Loucy (cell line): ENCODE measurements around the gene PAXX.

Source experiments
- H2AFZ ChIP-seq: fragments of 200-600 bp; sonication (generic); 2 replicates; pipeline ENCODE4 v1.6.0; 2016; ENCODE audit warnings: antibody characterized with exemption, mild to moderate bottlenecking, low read length, moderate library complexity
- H3F3A ChIP-seq: fragments of 200-600 bp; 2 replicates; pipeline ENCODE4 v1.6.0; 2016; ENCODE audit warnings: antibody characterized with exemption, low read depth, mild to moderate bottlenecking
- H3K27me3 ChIP-seq: fragments of 200-600 bp; sonication (generic); 2 replicates; pipeline ENCODE4 v1.6.1; 2014; ENCODE audit warnings: low read length, mild to moderate bottlenecking; ENCODE audit not compliant: insufficient read depth, poor library complexity, severe bottlenecking
- H3K36me3 ChIP-seq: fragments of 200-600 bp; sonication (generic); 2 replicates; pipeline ENCODE4 v1.6.1; 2016; ENCODE audit warnings: low read length; ENCODE audit not compliant: insufficient read depth
- H3K4me1 ChIP-seq: fragments of 200-600 bp; sonication (generic); 2 replicates; pipeline ENCODE4 v1.5.1; 2014; ENCODE audit warnings: low read length, mild to moderate bottlenecking; ENCODE audit not compliant: insufficient read depth, poor library complexity, severe bottlenecking
- H3K4me2 ChIP-seq: fragments of 200-600 bp; sonication (generic); 2 replicates; pipeline ENCODE4 v1.6.0; 2014; ENCODE audit warnings: antibody characterized with exemption, low read length, low read depth, mild to moderate bottlenecking; ENCODE audit not compliant: poor library complexity, severe bottlenecking
- H3K4me3 ChIP-seq: fragments of 200-600 bp; sonication (generic); 2 replicates; pipeline ENCODE4 v1.5.1; 2014; ENCODE audit warnings: low read length, mild to moderate bottlenecking, mixed read lengths; ENCODE audit not compliant: poor library complexity, severe bottlenecking
- H3K79me2 ChIP-seq: fragments of 200-600 bp; sonication (generic); 2 replicates; pipeline ENCODE4 v1.6.1; 2014; ENCODE audit warnings: low read length; ENCODE audit not compliant: insufficient read depth
- H3K9ac ChIP-seq: fragments of 200-600 bp; sonication (generic); 2 replicates; pipeline ENCODE4 v1.6.0; 2014; ENCODE audit warnings: mild to moderate bottlenecking, low read depth, low read length, moderate library complexity; ENCODE audit not compliant: poor library complexity, severe bottlenecking
- H3K9me2 ChIP-seq: fragments of 200-600 bp; sonication (generic); replicated peaks from 2 replicates; pipeline ENCODE4 v1.6.1; 2016; ENCODE audit warnings: low read depth, low read length, mixed read lengths
- H3K9me3 ChIP-seq: fragments of 200-600 bp; sonication (generic); 2 replicates; pipeline ENCODE4 v1.6.1; 2014; ENCODE audit warnings: mild to moderate bottlenecking, antibody characterized with exemption, low read length, low read depth; ENCODE audit not compliant: insufficient read depth
- H4K20me1 ChIP-seq: fragments of 200-600 bp; sonication (generic); 2 replicates; pipeline ENCODE4 v1.6.0; 2014; ENCODE audit warnings: antibody characterized with exemption, low read length, mild to moderate bottlenecking; ENCODE audit not compliant: insufficient read depth, poor library complexity, severe bottlenecking
- EZH2phosphoT487 ChIP-seq: fragments of 200-600 bp; IDR thresholded peaks from 2 replicates; pipeline ENCODE4 v1.6.1; 2018; ENCODE audit warnings: antibody characterized with exemption, mild to moderate bottlenecking, moderate library complexity, borderline replicate concordance
- TF ChIP-seq, protein P1 (sequence below): fragments of 200-600 bp; sonication (generic); conservative IDR thresholded peaks from 2 replicates; pipeline ENCODE4 v1.5.1; 2014; ENCODE audit warnings: mild to moderate bottlenecking, antibody characterized with exemption, low read length

Gene PAXX

GRCh38 chr9:137007108-137007815 lies 15.0 kb downstream of the PAXX start:
- TF ChIP-seq, protein P1, sequence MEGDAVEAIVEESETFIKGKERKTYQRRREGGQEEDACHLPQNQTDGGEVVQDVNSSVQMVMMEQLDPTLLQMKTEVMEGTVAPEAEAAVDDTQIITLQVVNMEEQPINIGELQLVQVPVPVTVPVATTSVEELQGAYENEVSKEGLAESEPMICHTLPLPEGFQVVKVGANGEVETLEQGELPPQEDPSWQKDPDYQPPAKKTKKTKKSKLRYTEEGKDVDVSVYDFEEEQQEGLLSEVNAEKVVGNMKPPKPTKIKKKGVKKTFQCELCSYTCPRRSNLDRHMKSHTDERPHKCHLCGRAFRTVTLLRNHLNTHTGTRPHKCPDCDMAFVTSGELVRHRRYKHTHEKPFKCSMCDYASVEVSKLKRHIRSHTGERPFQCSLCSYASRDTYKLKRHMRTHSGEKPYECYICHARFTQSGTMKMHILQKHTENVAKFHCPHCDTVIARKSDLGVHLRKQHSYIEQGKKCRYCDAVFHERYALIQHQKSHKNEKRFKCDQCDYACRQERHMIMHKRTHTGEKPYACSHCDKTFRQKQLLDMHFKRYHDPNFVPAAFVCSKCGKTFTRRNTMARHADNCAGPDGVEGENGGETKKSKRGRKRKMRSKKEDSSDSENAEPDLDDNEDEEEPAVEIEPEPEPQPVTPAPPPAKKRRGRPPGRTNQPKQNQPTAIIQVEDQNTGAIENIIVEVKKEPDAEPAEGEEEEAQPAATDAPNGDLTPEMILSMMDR = no peak
- no peak for TF ChIP-seq EZH2phosphoT487

GRCh38 chr9:137007816-137008270 lies 15.6 kb downstream of the PAXX start:
- no peak overlapping the region for H3K4me3 ChIP-seq
- no peaks in the 10 kb centered on the region for H3F3A ChIP-seq
- H3K9ac ChIP-seq = no peak overlapping the region
- H3K4me1 ChIP-seq = no peaks in the 10 kb centered on the region
- no peak overlapping the region for H2AFZ ChIP-seq
- no peaks in the 10 kb centered on the region for H3K9me3 ChIP-seq
- no peak overlapping the region for H3K4me2 ChIP-seq
- TF ChIP-seq, protein P1 = no peak
- TF ChIP-seq EZH2phosphoT487 = no peak
- H3K36me3 ChIP-seq = no peaks in the 10 kb centered on the region
- H3K9me2 ChIP-seq = no peaks in the 10 kb centered on the region
- H3K79me2 ChIP-seq = no peaks in the 10 kb centered on the region
- H3K27me3 ChIP-seq = no peaks in the 10 kb centered on the region
- H4K20me1 ChIP-seq = no peaks in the 10 kb centered on the region

More at GRCh38 chr9:137007108-137007815, 15.0 kb downstream of the PAXX start:
- Histone ChIP-seq H3K27me3 (no peaks in the 10 kb centered on the region), H3K9ac (no peak overlapping the region), H3K36me3 (no peaks in the 10 kb centered on the region), H4K20me1 (no peaks in the 10 kb centered on the region), H3K4me3 (no peak overlapping the region), H3K9me2 (no peaks in the 10 kb centered on the region), H3K79me2 (no peaks in the 10 kb centered on the region), H3K9me3 (no peaks in the 10 kb centered on the region), H3F3A (no peaks in the 10 kb centered on the region), H3K4me2 (no peak overlapping the region), H3K4me1 (no peaks in the 10 kb centered on the region), H2AFZ (no peak overlapping the region)

- Histone ChIP-seq H3K4me2 (no peak overlapping the region), H3K36me3 (no peaks in the 10 kb centered on the region), H3F3A (no peaks in the 10 kb centered on the region), H3K9me3 (no peaks in the 10 kb centered on the region), H3K4me3 (no peak overlapping the region), H3K79me2 (no peaks in the 10 kb centered on the region), H2AFZ (no peak overlapping the region), H3K9me2 (no peaks in the 10 kb centered on the region), H4K20me1 (no peaks in the 10 kb centered on the region), H3K27me3 (no peaks in the 10 kb centered on the region), H3K9ac (no peak overlapping the region), H3K4me1 (no peaks in the 10 kb centered on the region)
- TF ChIP-seq EZH2phosphoT487 = no peak
- TF ChIP-seq, protein P1 = no peak
Measured at GRCh38 chr9:137008312-137008711, 16.1 kb downstream of the PAXX start.
